ENCODE measurements around the gene CYP4F12. TPM values are rescaled to one million over a fixed set of nuclear protein-coding genes. Genes with fewer than 3 reads are reported as not detected.

The CYP4F12 gene
- total and polyA plus RNA-seq, 2 of the 8 experiments (the other 6 are each of a cell fraction or from before 2014, with no cell fraction given), result not detected

DNA sequence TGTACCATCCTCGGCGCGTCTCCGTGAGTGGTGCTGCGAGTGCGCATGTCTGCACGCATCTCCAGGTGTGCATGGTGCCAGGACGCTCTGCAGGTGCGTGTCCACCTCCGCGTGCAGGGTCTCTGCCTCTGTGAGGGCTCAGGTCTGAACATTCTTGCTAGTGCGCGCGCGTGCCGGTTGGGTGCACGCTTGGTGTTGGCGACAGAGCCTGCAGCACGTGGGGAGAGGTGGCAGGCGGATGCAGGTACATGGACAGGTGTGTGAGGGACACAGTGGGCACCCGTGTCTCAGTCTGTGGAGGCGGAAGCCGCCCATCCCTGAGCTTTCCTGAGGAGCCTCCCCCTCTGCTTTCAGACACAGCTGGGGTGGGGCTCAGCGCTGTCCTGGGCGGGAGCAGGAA is 50.1 kb downstream of the CYP4F12 start:
- H2BK20ac ChIP-seq (ENCODE audit: low read length), result no peak overlapping the region
- H3K4ac ChIP-seq (replicated peaks; ENCODE audit: insufficient read length, low read depth, low read length), result no peak overlapping the region
- H3K9ac ChIP-seq (replicated peaks in 1 of 4; ENCODE audit: extremely low read depth in 1 of 4, low read depth in 3 of 4, low read length in 3 of 4), result no peak overlapping the region
- no peaks in the 10 kb centered on the region; a peak in 1 of 8 replicates for H3K36me3 ChIP-seq (ENCODE audit: control insufficient read depth in 2 of 4, insufficient read depth in 4 of 4, low read length in 3 of 4)
- H4K20me1 ChIP-seq (replicated peaks in 1 of 2; ENCODE audit: control insufficient read depth in 1 of 2, insufficient read depth in 2 of 2, low read length in 2 of 2), result no peaks in the 10 kb centered on the region
- no peak overlapping the region for H2AFZ ChIP-seq (ENCODE audit: low read length)
- FAIRE-seq (no peak), DNase-seq (ENCODE audit: low read depth in 1 of 2, low spot score in 2 of 2) (no peak)
- no peak overlapping the region for H2BK12ac ChIP-seq (ENCODE audit: low read depth, low read length)
- no peak overlapping the region for H3K56ac ChIP-seq (replicated peaks; ENCODE audit: insufficient read length, low read depth, low read length)
- CTCF ChIA-PET (ENCODE audit: partially characterized antibody), result no interaction called here
- H2BK5ac ChIP-seq (ENCODE audit: low read depth, low read length), result no peak overlapping the region
- no peak overlapping the region for H3K27ac ChIP-seq (ENCODE audit: low read depth, low read length)
- H4K91ac ChIP-seq (replicated peaks; ENCODE audit: insufficient read length, low read length), result no peak overlapping the region
- H3K23ac ChIP-seq (ENCODE audit: insufficient read length), result no peak overlapping the region
- no peaks in the 10 kb centered on the region for H3K23me2 ChIP-seq (ENCODE audit: low read depth, low read length)
- no peak overlapping the region for H4K8ac ChIP-seq (ENCODE audit: extremely low read depth, insufficient read depth, low read length)
- no peak for TF ChIP-seq SP4 (IDR thresholded peaks at IDR 0.05; ENCODE audit: low read length)
- no peak for TF ChIP-seq BACH1 (IDR thresholded peaks at IDR 0.05; ENCODE audit: low read length)
- TF ChIP-seq KDM1A (IDR thresholded peaks at IDR 0.05; ENCODE audit: borderline replicate concordance, low read length), result no peak
- no peak for TF ChIP-seq FOSL1 (IDR thresholded peaks at IDR 0.05; ENCODE audit: insufficient read depth, low read depth, low read length)
- TF ChIP-seq RBBP5 (IDR thresholded peaks at IDR 0.05; ENCODE audit: borderline replicate concordance, low read depth, low read length), result no peak
- TF ChIP-seq NANOG (IDR thresholded peaks at IDR 0.05; ENCODE audit: insufficient read depth, low read depth, low read length, poor library complexity, severe bottlenecking), result no peak
- TF ChIP-seq RXRA (IDR thresholded peaks at IDR 0.05; ENCODE audit: insufficient read depth, low read depth, low read length), result no peak
- TF ChIP-seq CHD1 (IDR thresholded peaks at IDR 0.05; ENCODE audit: low read depth, low read length), result no peak
- no peak for TF ChIP-seq CBX5 (IDR thresholded peaks at IDR 0.05; ENCODE audit: low read depth, low read length)
- TF ChIP-seq TEAD4 (IDR thresholded peaks at IDR 0.05; ENCODE audit: low read depth, low read length), result no peak
- no peak for TF ChIP-seq PHF8 (conservative IDR thresholded peaks at IDR 0.05; ENCODE audit: low read depth, low read length)
- no peak overlapping the region for H4K5ac ChIP-seq (ENCODE audit: insufficient read length, low read depth, low read length)
- H3K4me3 ChIP-seq (ENCODE audit: extremely low read depth in 1 of 4, insufficient read depth in 2 of 4, low read depth in 3 of 4, low read length in 4 of 4), result no peak overlapping the region
- no peaks in the 10 kb centered on the region for H3K79me1 ChIP-seq (ENCODE audit: low read depth, low read length)
- no peak overlapping the region for H3K18ac ChIP-seq (ENCODE audit: extremely low read depth, low read length)
- no peaks in the 10 kb centered on the region for H3K79me2 ChIP-seq (ENCODE audit: control insufficient read depth in 1 of 2, insufficient read depth in 2 of 2, low read length in 2 of 2)
- no peak overlapping the region for H2AK5ac ChIP-seq (ENCODE audit: low read depth, low read length)
- POLR2A ChIA-PET (ENCODE audit: partially characterized antibody), result no interaction called here
- peaks cover 72 to 85% of the 10 kb centered on the region in 2 experiments for H3K9me3 ChIP-seq (ENCODE audit: insufficient read depth in 2 of 2, low read depth in 1 of 2, low read length in 1 of 2)
- H3K4me1 ChIP-seq (replicated peaks in 1 of 4; ENCODE audit: control insufficient read depth in 3 of 4, insufficient read depth in 4 of 4, low read length in 3 of 4), result no peaks in the 10 kb centered on the region
- H3K4me2 ChIP-seq (ENCODE audit: insufficient read depth in 1 of 2, low read depth in 2 of 2, low read length in 2 of 2), result no peak overlapping the region
- no peak overlapping the region for H2BK120ac ChIP-seq (replicated peaks; ENCODE audit: low read depth, low read length)
- H3K27me3 ChIP-seq (replicated peaks in 1 of 4; ENCODE audit: control insufficient read depth in 3 of 4, extremely low read depth in 1 of 4, insufficient read depth in 3 of 4, low read length in 3 of 4), result no peaks in the 10 kb centered on the region
- no peak overlapping the region for H2BK15ac ChIP-seq (ENCODE audit: low read length)
- no peak overlapping the region for H3K14ac ChIP-seq (ENCODE audit: insufficient read length)
- WGBS, 2 experiments (ENCODE audit: extremely low coverage in 1 of 2, insufficient coverage in 1 of 2, insufficient read length in 1 of 2, insufficient replicate concordance in 2 of 2, low coverage in 1 of 2, low lambda C conversion rate in 2 of 2, missing lambda C conversion rate in 1 of 2), result 89% methylated on average over 23 of the region's 25 CpGs; no CpG with 5 or more reads in 1 of the 2 experiments
